ENCODE measurements around the gene HS3ST4. TPM values are rescaled to one million over a fixed set of nuclear protein-coding genes. Genes with fewer than 3 reads are reported as not detected.

Gene HS3ST4
- total and polyA plus RNA-seq, 10 of the 15 experiments (the other 5 are each of a cell fraction or from before 2014, with no cell fraction given): 0.05 TPM; not detected in 9

DNA sequence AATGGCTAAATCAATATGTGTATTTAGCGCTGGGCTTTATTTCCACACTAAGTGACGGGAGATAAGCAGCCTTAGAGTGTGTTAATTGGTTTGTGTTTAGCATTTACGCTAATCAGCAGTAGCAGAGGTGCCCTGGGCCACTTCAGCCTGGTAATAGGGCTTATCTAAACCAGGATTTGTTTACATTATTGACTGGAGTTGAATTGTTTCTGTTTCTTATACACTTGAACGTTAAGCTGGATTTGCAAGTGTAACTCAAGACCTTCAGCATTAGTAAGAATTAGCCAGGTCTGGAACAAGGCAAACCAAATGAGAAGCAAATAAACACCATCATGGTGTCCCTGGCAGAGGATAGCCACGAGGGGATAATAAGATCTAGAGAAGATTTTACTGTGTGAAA is 313.6 kb downstream of the HS3ST4 start:
- Histone ChIP-seq H3K4me1 (ENCODE audit: control insufficient read depth, insufficient read depth, low read length) (no peaks in the 10 kb centered on the region), H3K27ac (ENCODE audit: control insufficient read depth, insufficient read depth) (no peak overlapping the region), H4K20me1 (ENCODE audit: control insufficient read depth, insufficient read depth) (no peaks in the 10 kb centered on the region), H2AFZ (ENCODE audit: control insufficient read depth, low read depth, low read length) (no peak overlapping the region), H3K79me2 (ENCODE audit: control insufficient read depth, insufficient read depth, low read length) (no peaks in the 10 kb centered on the region), H3K36me3 (ENCODE audit: control insufficient read depth in 2 of 2, insufficient read depth in 2 of 2, low read length in 1 of 2) (no peaks in the 10 kb centered on the region), H3K4me3 (no peak overlapping the region), H3K27me3 (replicated peaks in 1 of 2; ENCODE audit: control insufficient read depth in 2 of 2, insufficient read depth in 2 of 2, low read length in 1 of 2) (no peaks in the 10 kb centered on the region), H3K9ac (ENCODE audit: control insufficient read depth, insufficient read depth, low read length) (no peak overlapping the region), H3K4me2 (ENCODE audit: control insufficient read depth, insufficient read depth) (no peak overlapping the region), H3K9me3 (replicated peaks; ENCODE audit: control insufficient read depth, insufficient read depth, low read length) (no peaks in the 10 kb centered on the region; the same call in 2 of the 3 replicates)
- WGBS (ENCODE audit: insufficient coverage, insufficient replicate concordance, low lambda C conversion rate, missing lambda C conversion rate): 8% methylated on average over 5 of the region's 5 CpGs
- SMC1A ChIA-PET (ENCODE audit: uncharacterized antibody, unreplicated experiment): no interaction called here
- DNase-seq (ENCODE audit: low read depth, low spot score): no peak
- RAD21 ChIA-PET (ENCODE audit: unreplicated experiment): no interaction called here
- CTCF ChIA-PET: no interaction called here
- no TSS peak for BruUV-seq (replicated peaks)
- in situ Hi-C loops (cut with MboI) (no loop called here), intact Hi-C loops (cut with micrococcal nuclease; ENCODE audit: unreplicated experiment) (no loop called here)
- ATAC-seq: no peak
- no peak for FAIRE-seq
- POLR2A ChIA-PET: no interaction called here
- TF ChIP-seq, protein P1, sequence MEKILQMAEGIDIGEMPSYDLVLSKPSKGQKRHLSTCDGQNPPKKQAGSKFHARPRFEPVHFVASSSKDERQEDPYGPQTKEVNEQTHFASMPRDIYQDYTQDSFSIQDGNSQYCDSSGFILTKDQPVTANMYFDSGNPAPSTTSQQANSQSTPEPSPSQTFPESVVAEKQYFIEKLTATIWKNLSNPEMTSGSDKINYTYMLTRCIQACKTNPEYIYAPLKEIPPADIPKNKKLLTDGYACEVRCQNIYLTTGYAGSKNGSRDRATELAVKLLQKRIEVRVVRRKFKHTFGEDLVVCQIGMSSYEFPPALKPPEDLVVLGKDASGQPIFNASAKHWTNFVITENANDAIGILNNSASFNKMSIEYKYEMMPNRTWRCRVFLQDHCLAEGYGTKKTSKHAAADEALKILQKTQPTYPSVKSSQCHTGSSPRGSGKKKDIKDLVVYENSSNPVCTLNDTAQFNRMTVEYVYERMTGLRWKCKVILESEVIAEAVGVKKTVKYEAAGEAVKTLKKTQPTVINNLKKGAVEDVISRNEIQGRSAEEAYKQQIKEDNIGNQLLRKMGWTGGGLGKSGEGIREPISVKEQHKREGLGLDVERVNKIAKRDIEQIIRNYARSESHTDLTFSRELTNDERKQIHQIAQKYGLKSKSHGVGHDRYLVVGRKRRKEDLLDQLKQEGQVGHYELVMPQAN (conservative IDR thresholded peaks at IDR 0.05): no peak
- TF ChIP-seq IRF4 (IDR thresholded peaks at IDR 0.05; ENCODE audit: low read depth, low read length) (no peak), HSF1 (IDR thresholded peaks at IDR 0.05; ENCODE audit: low read depth, low read length) (no peak), CBFB (IDR thresholded peaks at IDR 0.05; ENCODE audit: low read depth) (no peak), CREB1 (IDR thresholded peaks at IDR 0.05; ENCODE audit: low read depth) (no peak), GABPA (IDR thresholded peaks at IDR 0.05; ENCODE audit: low read depth) (no peak), ASH2L (IDR thresholded peaks at IDR 0.05; ENCODE audit: borderline replicate concordance, low read depth) (no peak), RELA (IDR thresholded peaks at IDR 0.05; ENCODE audit: borderline replicate concordance, partially characterized antibody) (no peak), MYB (IDR thresholded peaks at IDR 0.05; ENCODE audit: borderline replicate concordance, low read depth, low read length) (no peak), SKIL (IDR thresholded peaks at IDR 0.05; ENCODE audit: low read depth, poor library complexity, severe bottlenecking) (no peak), SREBF1 (IDR thresholded peaks at IDR 0.05; ENCODE audit: low read length) (no peak), SIX5 (IDR thresholded peaks at IDR 0.05; ENCODE audit: low read depth, low read length, severe bottlenecking) (no peak), ZZZ3 (IDR thresholded peaks at IDR 0.05; ENCODE audit: control insufficient read depth, insufficient read length, low read depth) (no peak)
- TF ChIP-seq, protein P2, sequence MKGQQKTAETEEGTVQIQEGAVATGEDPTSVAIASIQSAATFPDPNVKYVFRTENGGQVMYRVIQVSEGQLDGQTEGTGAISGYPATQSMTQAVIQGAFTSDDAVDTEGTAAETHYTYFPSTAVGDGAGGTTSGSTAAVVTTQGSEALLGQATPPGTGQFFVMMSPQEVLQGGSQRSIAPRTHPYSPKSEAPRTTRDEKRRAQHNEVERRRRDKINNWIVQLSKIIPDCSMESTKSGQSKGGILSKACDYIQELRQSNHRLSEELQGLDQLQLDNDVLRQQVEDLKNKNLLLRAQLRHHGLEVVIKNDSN (IDR thresholded peaks at IDR 0.05; ENCODE audit: borderline replicate concordance, extremely low read length, insufficient read depth, low read depth, low read length): no peak
- TF ChIP-seq, protein P3, sequence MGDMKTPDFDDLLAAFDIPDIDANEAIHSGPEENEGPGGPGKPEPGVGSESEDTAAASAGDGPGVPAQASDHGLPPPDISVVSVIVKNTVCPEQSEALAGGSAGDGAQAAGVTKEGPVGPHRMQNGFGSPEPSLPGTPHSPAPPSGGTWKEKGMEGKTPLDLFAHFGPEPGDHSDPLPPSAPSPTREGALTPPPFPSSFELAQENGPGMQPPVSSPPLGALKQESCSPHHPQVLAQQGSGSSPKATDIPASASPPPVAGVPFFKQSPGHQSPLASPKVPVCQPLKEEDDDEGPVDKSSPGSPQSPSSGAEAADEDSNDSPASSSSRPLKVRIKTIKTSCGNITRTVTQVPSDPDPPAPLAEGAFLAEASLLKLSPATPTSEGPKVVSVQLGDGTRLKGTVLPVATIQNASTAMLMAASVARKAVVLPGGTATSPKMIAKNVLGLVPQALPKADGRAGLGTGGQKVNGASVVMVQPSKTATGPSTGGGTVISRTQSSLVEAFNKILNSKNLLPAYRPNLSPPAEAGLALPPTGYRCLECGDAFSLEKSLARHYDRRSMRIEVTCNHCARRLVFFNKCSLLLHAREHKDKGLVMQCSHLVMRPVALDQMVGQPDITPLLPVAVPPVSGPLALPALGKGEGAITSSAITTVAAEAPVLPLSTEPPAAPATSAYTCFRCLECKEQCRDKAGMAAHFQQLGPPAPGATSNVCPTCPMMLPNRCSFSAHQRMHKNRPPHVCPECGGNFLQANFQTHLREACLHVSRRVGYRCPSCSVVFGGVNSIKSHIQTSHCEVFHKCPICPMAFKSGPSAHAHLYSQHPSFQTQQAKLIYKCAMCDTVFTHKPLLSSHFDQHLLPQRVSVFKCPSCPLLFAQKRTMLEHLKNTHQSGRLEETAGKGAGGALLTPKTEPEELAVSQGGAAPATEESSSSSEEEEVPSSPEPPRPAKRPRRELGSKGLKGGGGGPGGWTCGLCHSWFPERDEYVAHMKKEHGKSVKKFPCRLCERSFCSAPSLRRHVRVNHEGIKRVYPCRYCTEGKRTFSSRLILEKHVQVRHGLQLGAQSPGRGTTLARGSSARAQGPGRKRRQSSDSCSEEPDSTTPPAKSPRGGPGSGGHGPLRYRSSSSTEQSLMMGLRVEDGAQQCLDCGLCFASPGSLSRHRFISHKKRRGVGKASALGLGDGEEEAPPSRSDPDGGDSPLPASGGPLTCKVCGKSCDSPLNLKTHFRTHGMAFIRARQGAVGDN (IDR thresholded peaks at IDR 0.05): no peak

Data from GM12878 (cell line).